ENCODE results near the gene HIPK3.
"Not testable (repeated sequence)": the region's sequence is repeated elsewhere in the genome, so short reads cannot be mapped to it uniquely, and the experiment has no call there.

Gene HIPK3

DNA sequence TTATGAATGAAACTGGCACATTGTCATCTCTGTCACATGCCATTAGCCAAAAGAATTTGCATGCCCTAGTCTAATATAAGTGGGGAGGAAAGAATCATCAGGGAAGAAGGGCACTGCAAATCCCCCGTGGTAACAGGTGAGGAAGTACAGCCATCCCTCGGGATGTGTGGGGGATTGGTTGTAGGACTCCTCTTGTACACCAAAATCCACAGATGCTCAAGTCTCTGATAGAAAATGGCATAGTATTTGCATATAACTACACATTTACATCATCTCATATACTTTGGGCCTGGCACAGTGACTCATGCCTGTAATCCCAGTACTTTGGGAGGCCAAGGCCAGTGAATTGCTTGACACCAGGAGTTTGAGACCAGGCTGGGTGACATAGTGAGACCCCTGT, 109.7 kb downstream of the HIPK3 start:
- no peak for DNase-seq

DNA sequence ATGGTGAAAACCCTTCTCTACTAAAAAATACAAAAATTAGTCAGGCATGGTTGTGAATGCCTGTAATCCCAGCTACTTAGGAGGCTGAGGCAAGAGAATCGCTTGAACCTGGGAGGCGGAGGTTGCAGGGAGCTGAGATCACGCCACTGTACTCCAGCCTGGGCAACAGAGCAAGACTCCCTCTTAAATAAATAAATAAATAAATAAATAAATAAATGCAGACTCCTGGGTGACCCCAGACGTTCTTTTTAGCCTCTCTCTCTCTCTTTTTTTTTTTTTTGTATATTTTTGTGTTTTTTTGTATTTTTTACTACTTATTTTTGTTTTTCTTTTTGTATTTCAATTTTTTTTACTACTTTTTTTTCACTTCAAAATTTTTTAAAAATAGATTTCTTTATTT, 111.3 kb downstream of the HIPK3 start:
- DNase-seq = not testable (repeated sequence)

DNA sequence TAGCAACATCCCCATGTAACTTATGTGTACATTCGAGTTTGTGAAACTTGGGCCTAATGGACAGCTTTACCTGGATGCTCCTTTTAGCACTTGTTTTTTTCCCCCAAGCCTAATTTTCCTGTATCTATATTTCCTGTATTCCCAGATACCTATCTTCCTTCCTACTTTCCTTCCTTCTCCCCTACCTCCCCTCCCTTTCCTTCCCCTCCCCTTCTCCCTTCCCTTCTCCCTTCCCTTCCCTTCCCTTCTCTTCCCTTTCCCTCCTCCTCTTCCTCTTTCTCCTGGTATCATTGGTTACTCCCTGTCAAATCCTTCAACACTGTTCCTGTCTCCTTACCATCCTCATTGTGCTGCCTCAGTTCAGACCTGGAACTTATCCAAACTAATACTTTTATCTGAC, 111.8 kb downstream of the HIPK3 start:
- DNase-seq = no peak

DNA sequence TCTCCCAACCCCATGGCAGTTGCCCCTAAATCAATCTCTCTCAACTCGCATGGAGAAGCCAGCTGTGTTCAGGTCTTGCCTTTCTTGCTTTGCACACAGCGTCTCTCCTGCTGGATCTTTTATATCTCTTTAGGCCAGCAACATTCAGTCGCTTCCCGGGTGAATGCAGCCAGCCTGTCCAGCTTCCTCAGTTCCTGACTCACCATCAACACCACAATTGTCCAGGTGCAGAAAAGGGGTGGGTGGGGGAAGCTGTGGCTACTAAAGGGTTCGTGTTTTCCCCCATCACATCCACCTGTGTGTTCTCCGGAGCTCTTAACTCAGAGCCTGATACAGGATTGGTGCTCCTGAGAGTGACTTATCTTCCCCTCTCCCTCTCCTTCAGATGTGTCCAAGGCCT, 116.5 kb downstream of the HIPK3 start:
- DNase-seq = no peak

DNA sequence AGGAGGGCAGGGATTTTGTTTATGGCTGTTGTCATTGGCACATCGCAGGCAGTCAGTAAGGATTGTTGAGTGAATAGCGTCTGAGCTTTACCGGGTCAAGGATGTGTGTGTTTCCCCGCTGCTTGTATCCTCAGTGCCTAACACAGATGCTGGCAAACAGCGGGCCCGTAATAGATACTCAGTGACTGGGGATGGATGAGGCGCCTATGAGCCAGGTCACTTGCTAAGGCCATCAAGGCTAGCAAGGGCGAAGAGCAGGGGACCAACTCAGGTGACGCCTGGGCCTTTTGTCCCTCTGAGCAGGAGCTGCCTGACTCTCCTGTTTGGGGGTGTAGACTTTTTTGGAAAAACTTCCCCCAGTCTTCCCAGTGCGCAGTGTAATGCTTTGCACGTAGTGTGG, 118.1 kb downstream of the HIPK3 start:
- no peak for DNase-seq

DNA sequence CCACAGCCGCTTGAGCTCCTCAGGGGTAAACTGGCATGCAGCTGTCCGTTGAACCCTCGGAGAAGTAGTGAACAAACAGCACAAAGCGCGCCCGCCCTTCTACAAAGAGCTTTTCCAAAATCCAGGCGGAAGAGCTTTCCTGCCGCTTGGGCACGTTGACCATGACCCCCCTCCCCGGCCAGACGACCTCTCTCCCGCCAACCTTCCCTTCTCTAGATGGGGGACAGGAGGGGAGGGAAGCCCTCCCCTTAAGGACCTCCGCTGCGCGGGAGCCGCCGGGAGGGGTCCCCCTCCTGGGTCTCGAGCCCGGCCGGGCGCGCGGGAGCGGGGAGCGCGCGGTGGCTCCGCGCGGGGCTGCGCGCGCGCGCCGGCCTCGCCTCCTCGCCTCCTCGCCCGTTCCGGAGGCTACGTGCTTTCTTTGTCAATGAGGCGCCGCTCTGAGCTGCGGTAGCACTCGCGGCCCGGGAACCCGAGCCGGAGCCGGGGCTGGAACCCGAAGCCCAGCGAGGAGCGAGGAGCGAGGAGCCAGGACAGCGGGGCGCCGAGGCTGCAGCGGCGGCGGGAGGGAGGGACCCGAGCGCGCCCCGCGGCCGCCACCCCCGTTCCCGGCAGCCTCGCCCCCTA, 118.6 kb downstream of the HIPK3 start, which contains the start of gene KIAA1549L:
KIAA1549L (plus strand) TSS at position 421 of the 624 bp plus-strand sequence.
- peak; percentile 82 for DNase-seq

DNA sequence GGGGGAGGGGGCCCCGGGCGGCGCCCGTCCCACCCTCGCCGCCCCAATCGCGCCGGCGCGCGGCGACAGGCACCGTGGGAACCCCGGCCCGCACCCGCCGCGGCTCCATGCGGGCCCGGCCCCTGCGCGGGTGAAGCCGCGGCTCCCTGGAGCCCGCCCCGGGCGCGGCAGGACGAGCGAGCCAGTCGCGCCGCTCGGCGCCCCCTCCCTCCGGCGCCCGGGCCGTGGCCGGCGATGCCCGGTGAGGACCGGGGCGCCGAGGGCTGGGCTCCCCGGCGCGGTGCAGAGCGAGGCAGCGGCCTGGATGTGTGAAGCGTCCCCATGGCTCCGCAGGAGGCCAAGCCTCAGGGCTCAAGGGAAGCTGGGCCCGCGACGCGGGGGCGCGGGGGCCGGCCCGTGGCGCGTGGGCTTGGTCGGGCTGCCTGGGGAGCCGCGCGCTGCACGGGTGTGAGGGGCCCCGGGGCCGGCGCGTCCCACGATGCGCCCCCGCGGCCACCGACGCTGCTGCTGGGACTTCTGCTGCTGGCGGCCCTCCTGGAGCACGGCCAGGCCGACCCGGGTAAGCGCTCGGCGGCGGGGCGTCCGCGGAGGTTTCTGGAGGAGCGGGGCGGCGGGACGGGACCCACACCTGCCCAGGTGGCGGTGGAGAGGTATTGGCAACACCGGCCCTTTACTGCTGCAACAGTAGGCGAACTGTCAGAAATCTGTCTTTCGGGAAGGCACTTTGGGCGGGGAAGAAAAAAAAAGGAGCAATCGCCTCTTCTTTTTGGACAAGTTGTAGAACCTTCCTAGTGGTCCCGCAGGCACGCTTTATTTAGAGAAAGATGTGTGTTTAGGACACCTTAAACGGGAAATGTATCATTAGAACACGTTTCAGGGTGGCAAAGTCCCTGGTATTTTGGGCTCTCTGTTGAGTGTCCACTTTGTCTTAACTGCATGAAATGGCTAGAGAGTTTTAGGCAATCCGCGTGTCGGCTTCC, 119.4 kb downstream of the HIPK3 start:
- DNase-seq = peak; percentile 43

DNA sequence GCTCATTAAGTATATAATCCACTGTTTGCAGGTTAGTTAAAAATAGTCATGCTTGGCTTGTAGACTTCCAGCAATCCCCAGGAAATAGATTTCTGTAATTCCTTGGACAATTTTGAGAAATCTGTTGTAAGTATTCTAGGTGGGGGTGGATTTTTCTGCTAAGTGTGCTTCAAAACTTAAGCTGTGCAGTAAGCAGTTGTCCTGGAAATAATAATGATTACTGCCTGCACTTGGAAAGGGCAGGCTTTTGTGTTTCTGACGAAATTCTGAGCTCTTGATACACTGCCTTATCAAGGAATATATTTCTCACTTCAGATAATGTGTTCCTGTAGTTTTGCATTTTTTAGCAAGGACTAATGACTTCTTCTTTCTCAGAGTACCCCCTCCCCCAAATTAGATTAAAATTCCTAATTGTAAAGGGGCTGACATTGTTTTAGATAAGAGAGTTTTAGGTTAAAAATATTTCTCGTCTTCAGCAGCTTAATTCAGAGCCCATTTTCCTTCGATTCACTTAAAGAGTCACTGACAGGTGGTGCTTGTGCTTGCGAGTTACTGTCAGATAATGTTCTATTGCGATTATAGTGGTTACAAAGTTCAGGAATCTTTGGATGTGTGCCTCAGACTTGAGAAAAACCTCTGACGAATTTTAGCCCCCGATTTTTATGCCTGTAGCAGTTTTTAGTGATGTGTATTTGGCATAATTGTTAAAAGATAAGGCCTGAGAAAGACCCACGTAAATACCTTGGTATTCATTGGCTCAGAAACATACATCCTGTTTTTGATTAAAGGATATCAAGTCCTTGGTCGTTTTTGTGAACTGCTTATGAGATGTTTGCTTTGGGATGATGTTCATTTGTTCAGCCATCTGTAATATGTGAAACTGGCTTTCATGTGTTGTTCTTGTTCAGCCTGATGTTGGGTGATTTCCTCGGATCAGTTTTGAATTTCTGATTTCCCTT, 120.5 kb downstream of the HIPK3 start:
- DNase-seq = no peak

DNA sequence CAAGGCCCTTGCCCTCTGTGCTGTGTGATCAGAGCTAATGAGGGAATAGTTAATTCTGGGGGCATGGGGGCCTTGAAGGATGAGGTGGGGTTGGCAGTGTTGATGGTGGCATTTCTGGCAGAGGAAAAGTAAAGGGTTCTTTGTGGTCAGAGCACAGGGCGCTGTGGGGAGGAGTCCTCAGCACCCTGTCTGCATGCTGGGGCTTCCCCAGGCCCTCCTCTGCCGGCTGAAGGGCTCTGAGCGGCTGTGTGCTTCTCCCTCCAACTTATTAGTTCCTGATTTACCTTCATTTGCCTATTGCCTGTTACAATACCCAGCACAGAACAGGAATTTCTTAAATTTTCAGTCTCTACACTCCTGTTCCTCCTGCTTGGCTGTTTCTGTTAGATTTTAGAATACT, 122.8 kb downstream of the HIPK3 start:
- no peak for DNase-seq

DNA sequence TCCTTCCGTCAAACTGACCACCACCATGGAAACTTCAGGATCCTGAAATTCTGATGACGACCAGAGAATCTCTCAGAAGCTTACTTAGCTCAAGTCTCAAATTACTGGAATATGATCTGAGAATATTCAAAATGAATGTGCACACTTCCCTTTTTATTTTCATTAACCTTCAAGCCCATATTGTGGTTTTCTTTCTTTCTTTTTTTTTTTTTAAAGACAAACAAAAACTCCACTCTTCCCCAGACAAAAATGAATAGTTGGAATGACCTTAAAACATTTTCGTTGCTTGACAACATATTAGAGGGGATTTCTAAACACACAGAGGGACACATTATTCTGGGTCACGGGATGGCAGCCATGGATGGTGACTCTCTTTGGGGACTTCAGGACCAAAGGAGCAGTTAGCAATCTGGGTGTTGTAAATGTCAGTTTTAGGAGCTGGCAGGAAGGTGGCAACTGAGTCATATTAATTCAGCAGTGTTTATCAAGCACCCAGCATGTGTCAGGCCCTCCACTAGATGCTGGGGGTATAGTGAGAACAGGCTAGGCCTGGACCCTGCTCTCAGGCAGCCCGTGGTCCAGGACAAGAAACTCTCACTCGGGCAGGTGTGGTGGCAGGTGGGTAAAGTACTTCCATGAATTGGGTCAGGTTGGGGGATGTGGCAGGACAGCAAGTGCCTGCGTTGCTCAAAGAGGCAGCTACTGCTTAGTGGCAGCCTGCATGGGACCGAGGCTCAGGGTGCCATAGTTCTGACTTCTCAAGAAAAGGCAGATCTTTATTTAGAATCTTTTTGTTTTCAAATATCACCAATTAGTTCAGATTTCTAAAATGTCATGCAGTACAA, 126.1 kb downstream of the HIPK3 start:
- no peak for DNase-seq

DNA sequence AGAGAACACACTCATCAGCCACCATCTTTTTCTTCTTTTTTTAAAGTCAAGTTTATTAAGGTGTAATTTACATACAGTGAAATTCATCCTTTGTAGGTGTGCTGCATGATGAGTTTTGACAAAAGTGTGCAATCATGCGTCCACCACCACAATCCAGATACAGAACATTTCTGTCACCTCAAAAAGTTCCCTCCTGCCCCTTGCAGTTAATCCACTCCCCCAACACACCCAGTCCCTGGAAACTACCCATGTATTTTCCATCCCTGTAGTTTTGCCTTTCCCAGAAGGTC, 126.7 kb downstream of the HIPK3 start:
- no peak for DNase-seq

DNA sequence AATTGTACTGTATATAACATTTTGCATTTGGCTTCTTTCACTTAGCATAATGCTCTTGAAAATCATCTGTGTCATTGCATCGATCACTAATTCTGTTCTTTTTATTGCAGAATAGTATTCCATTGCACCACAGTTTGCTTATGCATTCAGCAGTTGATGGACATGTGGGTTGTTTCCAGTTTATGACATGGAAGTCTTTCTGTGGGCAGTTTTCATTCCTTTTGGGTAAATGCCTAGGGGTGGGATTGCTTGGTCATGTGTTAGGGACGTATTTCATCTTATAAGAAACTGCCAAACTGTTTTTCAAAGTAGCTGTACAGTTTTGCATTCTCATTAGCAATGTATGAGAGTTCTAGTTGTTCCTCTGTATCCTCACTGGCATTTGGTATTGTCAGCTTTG, 127.0 kb downstream of the HIPK3 start:
- no peak for DNase-seq

DNA sequence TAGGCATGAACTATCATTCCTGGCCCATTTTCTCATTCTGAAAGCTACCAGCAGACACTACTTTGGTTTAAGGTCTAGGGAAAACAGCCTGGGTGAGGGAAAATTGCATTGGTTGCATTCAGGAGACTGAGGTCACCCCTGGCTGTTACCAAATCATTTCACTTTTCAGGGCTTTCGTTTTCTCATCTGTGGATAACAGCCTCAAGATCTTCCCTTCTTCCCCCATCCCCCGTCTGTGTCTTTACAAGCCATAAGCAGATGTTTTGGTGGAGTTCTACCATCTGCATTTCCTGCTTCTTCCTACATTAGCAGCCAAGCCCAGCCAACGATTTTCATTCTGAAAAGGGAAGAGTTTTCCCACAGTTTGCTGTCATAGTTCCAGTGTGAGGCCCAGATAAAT, 130.4 kb downstream of the HIPK3 start:
- DNase-seq = no peak

DNA sequence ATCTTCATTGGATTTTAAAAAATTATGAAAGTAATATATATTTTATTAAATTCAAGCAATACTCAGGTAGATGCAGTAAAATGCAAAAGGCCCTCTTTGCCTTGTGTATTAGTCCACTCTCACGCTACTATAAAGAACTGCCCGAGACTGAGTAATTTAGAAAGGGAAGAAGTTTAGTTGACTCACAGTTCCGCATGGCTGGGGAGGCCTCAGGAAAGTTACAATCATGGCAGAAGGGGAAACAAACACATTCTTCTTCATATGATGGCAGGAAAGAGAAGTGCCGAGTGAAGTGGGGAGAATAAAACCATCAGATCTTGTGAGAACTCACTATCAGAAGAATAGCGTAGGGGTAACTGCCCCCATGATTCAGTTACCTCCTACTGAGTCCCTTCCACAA, 130.8 kb downstream of the HIPK3 start:
- DNase-seq = no peak

DNA sequence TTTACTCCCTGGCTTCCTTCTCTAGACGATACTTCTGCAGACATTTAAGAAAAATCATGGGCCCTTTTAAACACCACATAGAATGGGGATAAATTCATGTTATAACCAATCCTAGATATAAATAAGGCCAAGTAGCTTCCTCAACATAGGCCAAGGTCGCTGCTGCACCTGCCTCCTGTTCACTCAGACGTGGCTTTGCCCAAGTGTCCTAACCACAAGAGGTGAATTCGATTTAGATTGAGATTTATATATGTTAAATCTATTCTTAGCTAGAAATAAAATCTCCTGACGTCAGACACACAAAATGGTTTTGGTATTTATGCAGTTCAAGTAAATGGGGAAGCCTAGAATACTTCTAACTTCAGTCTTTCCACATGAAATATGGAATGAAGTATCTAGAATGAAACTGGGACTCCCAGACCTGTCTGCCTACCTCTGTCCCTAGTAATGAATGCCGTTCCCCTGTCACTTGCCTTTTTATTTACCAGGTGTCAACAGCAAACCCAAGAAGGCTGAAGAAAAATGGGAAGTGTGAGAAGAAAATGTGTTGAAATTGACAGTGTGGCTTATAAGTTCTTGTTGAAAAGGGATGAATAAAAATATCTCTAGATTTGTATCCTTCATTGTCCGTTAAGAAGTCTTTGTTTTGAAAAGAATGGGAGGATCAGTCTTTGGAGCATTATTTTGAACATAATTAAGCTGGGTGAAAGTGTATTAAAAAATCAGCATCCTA, 131.8 kb downstream of the HIPK3 start:
- DNase-seq = no peak

DNA sequence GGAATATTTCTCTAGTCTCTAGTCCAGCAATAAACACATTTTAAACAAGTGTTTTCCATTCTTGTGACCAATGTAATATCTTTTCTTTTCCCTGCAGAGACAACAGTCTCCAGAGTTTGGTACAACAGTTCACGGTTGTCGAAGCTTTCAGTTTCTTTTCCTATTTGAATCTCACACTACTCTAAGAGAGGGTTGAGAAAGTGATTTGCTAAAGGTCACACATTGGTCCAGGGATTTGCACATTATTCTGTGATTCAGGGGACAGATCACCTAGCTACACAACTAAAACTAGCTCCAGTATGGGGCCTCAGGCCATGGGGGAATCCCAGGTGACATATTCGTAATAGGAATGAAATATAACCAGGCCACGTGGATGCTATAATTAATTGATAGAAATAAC, 132.5 kb downstream of the HIPK3 start:
- no peak for DNase-seq

DNA sequence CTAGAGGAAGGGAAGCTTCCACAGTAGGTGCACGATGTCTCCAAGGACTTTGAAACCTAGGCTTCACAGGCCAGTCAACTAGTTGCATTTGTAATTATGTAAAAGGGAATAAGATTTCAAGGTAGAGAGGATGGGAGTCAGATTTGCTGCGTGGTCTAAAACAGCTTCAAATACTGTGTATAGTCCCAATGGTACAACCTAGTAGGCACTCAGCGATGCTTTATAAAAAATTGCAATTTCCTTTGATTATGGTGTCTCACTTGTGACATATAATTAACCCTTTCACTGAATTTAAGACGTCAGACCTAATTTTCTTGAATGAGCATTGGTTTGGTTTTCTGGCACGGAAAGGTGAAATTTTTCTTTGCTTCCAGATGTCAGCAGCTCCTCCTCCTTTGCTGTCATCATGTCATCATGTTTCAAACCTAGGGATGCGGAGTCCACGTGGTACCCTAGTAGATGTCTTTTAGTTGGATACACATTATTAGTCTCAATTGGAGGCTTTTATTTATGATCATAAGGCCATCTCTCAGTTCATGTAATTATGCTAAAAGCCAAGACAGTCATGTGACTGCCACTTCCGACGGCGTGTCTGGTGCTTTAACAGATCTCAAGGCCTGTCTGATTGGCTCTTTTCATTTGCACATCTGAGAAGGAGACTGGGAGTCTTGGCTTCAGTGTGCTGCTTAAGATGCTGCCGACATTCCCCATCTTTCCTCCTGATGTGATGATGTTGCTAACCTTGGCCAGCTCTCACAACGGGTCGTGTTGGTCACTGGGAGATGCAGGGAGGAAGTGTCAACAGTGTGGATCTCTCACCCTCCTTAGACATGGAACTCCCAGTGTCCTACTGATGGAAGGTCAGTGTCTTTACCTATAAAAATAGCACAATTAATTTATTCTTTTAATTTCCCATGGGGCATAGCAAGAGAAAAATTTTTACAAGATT, 134.0 kb downstream of the HIPK3 start:
- no peak for DNase-seq

DNA sequence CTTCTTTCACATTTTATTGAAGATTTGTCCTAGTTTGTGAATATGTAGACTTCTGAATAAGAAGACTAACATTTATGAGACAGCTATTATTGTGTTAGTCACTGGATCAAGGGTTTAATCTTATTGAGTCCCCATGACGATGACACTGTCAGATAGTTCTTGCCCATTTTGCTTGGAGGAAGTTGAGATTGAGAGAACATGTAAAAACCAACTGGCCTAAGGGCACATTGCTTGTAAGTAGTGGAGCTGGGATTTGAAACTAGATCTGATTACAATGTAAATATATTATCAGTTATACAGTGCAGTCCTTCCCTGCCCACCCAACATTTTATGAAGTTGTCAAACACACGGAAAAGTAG, 134.7 kb downstream of the HIPK3 start:
- DNase-seq = no peak

DNA sequence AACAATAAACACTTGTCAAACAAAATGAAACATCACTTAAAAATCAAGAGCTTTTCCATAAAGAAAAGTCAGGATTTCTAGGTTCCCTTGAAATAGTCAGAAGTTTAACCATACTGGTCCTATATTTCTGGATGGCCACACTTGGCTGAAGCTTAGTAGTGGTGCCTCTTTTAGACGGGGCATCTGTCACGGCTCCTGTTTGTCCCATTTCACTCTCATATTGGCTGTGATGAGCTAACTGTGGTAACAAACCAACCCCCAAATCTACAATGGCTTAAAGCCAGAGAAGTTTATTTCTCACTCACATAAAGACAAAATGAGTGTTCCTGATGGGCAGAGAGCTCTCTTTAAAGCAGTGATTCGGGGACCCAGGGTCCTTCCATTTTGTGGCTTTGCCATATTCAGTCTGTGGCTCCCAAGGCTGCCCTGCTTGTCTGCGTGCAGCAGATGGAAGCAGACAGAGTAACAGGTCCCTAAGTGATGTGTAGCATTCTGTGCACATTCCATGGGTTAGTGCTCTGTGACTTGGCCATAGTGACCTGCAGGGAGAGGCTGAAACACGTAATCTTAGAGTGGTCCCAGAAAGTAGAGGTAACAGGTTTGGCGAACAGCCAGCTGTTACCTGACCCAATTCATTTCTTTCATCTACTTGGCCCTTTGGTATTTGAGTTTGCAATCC, 137.4 kb downstream of the HIPK3 start:
- DNase-seq = no peak

DNA sequence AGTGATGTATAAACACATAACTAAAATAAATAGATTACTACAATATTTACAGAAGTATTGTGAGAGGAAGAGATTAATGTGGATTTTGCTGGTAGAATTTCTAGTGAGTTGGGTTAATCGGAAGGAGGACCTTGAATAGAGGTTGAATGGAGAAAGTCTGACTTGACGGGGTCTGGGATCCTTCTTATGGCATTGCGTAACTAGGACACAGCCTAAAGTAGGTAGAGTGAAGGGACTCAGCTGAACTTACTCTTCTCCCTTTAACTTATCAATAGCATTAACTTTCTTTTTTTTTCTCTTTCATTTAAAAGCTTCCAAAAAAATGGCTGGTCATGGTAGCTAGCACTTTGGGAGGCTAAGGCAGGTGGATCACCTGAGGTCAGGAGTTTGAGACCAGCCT, 139.2 kb downstream of the HIPK3 start:
- DNase-seq = no peak
